Stimulated activated naive B cell treated with anti-CD40 and anti-IgM and Interleukin-4, amounts not matched to agents 10 μg/mL and 1 μg/mL and 100 μg/mL, for 72 hours (primary cell): ENCODE results near the gene KLHL28.
A peak's percentile ranks its signal among the peaks of the same experiment; 100 is the strongest.

Experiments
- ATAC-seq, 2 donors: fragments of 150-1000 bp; cut with Tn5 transposase; replicated peaks; 2 replicates each; pipeline ENCODE4 v1.10.0; 2021; ENCODE audit warnings: moderate library complexity in 1 of 2
- DNase-seq: peaks from one replicate; pipeline ENCODE4 v3.0.0; 2021
- H3K27ac Mint-ChIP-seq: one replicate; pipeline ENCODE4 v1.8.0; 2022; ENCODE audit warnings: mild to moderate bottlenecking, mixed read lengths
- H3K27me3 Mint-ChIP-seq, 2 donors: one replicate each; pipeline ENCODE4 v1.8.0; 2022; ENCODE audit warnings: mixed read lengths in 2 of 2
- H3K36me3 Mint-ChIP-seq, 2 donors: one replicate each; pipeline ENCODE4 v1.8.0; 2022; ENCODE audit warnings: mixed read lengths in 2 of 2, mild to moderate bottlenecking in 1 of 2
- H3K4me1 Mint-ChIP-seq, 2 donors: one replicate each; pipeline ENCODE4 v1.8.0; 2022; ENCODE audit warnings: mixed read lengths in 2 of 2, mild to moderate bottlenecking in 1 of 2
- H3K4me3 Mint-ChIP-seq, 2 donors: one replicate each; pipeline ENCODE4 v1.8.0; 2022; ENCODE audit warnings: mild to moderate bottlenecking in 2 of 2, mixed read lengths in 2 of 2, moderate library complexity in 1 of 2
- H3K9me3 Mint-ChIP-seq, 2 donors: one replicate each; pipeline ENCODE4 v1.8.0; 2022; ENCODE audit warnings: mixed read lengths in 2 of 2, mild to moderate bottlenecking in 1 of 2

KLHL28 gene

GRCh38 chr14:44968714-44969113 is 7.0 kb upstream of the KLHL28 start:
- H3K27me3 Mint-ChIP-seq: no peaks in the 10 kb centered on the region
- DNase-seq: no peak
- H3K36me3 Mint-ChIP-seq: peaks cover 52 to 76% of the 10 kb centered on the region in 2 donors
- peaks cover 18 to 22% of the 10 kb centered on the region in 2 donors for H3K9me3 Mint-ChIP-seq
- ATAC-seq: no peak
- H3K4me3 Mint-ChIP-seq: peak overlapping the region; percentile 17 to 41
- H3K27ac Mint-ChIP-seq: no peak overlapping the region
- H3K4me1 Mint-ChIP-seq: peaks cover 38 to 79% of the 10 kb centered on the region in 2 donors

GRCh38 chr14:44966601-44967336 is 5.0 kb upstream of the KLHL28 start:
- Mint-ChIP-seq H3K4me3 (peak overlapping the region; percentile 33 to 47), H3K9me3 (peaks cover 17 to 22% of the 10 kb centered on the region in 2 donors), H3K36me3 (peaks cover 48 to 64% of the 10 kb centered on the region in 2 donors), H3K27ac (no peak overlapping the region), H3K4me1 (peaks cover 37 to 68% of the 10 kb centered on the region in 2 donors), H3K27me3 (no peaks in the 10 kb centered on the region)
- ATAC-seq (no peak), DNase-seq (no peak)

- H3K4me3 Mint-ChIP-seq: no peak overlapping the region
- DNase-seq (no peak), ATAC-seq (no peak)
- H3K27ac Mint-ChIP-seq: peak overlapping the region; percentile 87
- peaks cover 4 to 7% of the 10 kb centered on the region in 2 donors for H3K9me3 Mint-ChIP-seq
- H3K36me3 Mint-ChIP-seq: peaks cover 28 to 35% of the 10 kb centered on the region in 2 donors
- H3K27me3 Mint-ChIP-seq: no peaks in the 10 kb centered on the region
- peaks cover 31 to 50% of the 10 kb centered on the region in 2 donors for H3K4me1 Mint-ChIP-seq
These were observed 2.1 kb upstream of the KLHL28 start for GRCh38 chr14:44963775-44964380.

GRCh38 chr14:44963044-44963528 is 1.3 kb upstream of the KLHL28 start:
- Mint-ChIP-seq H3K4me1 (peaks cover 24 to 43% of the 10 kb centered on the region in 2 donors), H3K4me3 (no peak overlapping the region), H3K27me3 (no peaks in the 10 kb centered on the region), H3K27ac (no peak overlapping the region), H3K9me3 (peaks cover 0 to 3% of the 10 kb centered on the region in 2 donors), H3K36me3 (peaks cover 20 to 28% of the 10 kb centered on the region in 2 donors)
- ATAC-seq: no peak
- DNase-seq: no peak

- DNase-seq (peak; percentile 39), ATAC-seq (peak; percentile 41 to 49)
- Mint-ChIP-seq H3K9me3 (peaks cover 0 to 3% of the 10 kb centered on the region in 2 donors), H3K4me3 (no peak overlapping the region), H3K36me3 (peaks cover 19 to 27% of the 10 kb centered on the region in 2 donors), H3K27me3 (no peaks in the 10 kb centered on the region), H3K4me1 (peaks cover 23 to 40% of the 10 kb centered on the region in 2 donors), H3K27ac (no peak overlapping the region)
These were observed 742 bp upstream of the KLHL28 start for GRCh38 chr14:44962334-44963043.

GRCh38 chr14:44961151-44961553 is 595 bp downstream of the KLHL28 start:
- peaks cover 11 to 16% of the 10 kb centered on the region in 2 donors for H3K36me3 Mint-ChIP-seq
- no peak overlapping the region for H3K4me3 Mint-ChIP-seq
- H3K9me3 Mint-ChIP-seq: no peaks in the 10 kb centered on the region
- no peaks in the 10 kb centered on the region for H3K27me3 Mint-ChIP-seq
- no peak overlapping the region for H3K27ac Mint-ChIP-seq
- peak; percentile 25 for DNase-seq
- peaks cover 21 to 30% of the 10 kb centered on the region in 2 donors for H3K4me1 Mint-ChIP-seq
- peak; percentile 44 to 50 for ATAC-seq

GRCh38 chr14:44960646-44961045 is 1.1 kb downstream of the KLHL28 start:
- Mint-ChIP-seq H3K4me3 (peak overlapping the region in 1 of 2 donors; percentile 74), H3K9me3 (no peaks in the 10 kb centered on the region), H3K27ac (no peak overlapping the region), H3K27me3 (no peaks in the 10 kb centered on the region), H3K36me3 (peaks cover 11 to 16% of the 10 kb centered on the region in 2 donors), H3K4me1 (peaks cover 21 to 30% of the 10 kb centered on the region in 2 donors)
- no peak for DNase-seq
- no peak for ATAC-seq

- peaks cover 21 to 30% of the 10 kb centered on the region in 2 donors for H3K4me1 Mint-ChIP-seq
- no peak for DNase-seq
- H3K27me3 Mint-ChIP-seq: no peaks in the 10 kb centered on the region
- H3K4me3 Mint-ChIP-seq: peak overlapping the region in 1 of 2 donors; percentile 74
- no peaks in the 10 kb centered on the region for H3K9me3 Mint-ChIP-seq
- H3K27ac Mint-ChIP-seq: no peak overlapping the region
- H3K36me3 Mint-ChIP-seq: peaks cover 11 to 16% of the 10 kb centered on the region in 2 donors
- ATAC-seq: no peak
These were observed 1.6 kb downstream of the KLHL28 start for GRCh38 chr14:44960146-44960545.

GRCh38 chr14:44959538-44959937 is 2.2 kb downstream of the KLHL28 start:
- Mint-ChIP-seq H3K27ac (no peak overlapping the region), H3K4me3 (no peak overlapping the region), H3K9me3 (no peaks in the 10 kb centered on the region), H3K27me3 (no peaks in the 10 kb centered on the region), H3K4me1 (peaks cover 19 to 24% of the 10 kb centered on the region in 2 donors), H3K36me3 (peaks cover 9 to 11% of the 10 kb centered on the region in 2 donors)
- DNase-seq: no peak
- ATAC-seq: no peak

- no peak for DNase-seq
- no peak overlapping the region for H3K27ac Mint-ChIP-seq
- H3K9me3 Mint-ChIP-seq: no peaks in the 10 kb centered on the region
- no peak for ATAC-seq
- no peaks in the 10 kb centered on the region for H3K27me3 Mint-ChIP-seq
- H3K4me1 Mint-ChIP-seq: peaks cover 7 to 11% of the 10 kb centered on the region in 2 donors
- peaks cover 5 to 7% of the 10 kb centered on the region in 2 donors for H3K36me3 Mint-ChIP-seq
- H3K4me3 Mint-ChIP-seq: no peak overlapping the region
These were observed 4.9 kb downstream of the KLHL28 start for GRCh38 chr14:44956866-44957265.

GRCh38 chr14:44955528-44955927 is 6.2 kb downstream of the KLHL28 start:
- Mint-ChIP-seq H3K27ac (no peak overlapping the region), H3K9me3 (no peaks in the 10 kb centered on the region), H3K4me1 (peaks cover 11 to 12% of the 10 kb centered on the region in 2 donors), H3K4me3 (no peak overlapping the region), H3K27me3 (no peaks in the 10 kb centered on the region), H3K36me3 (peaks cover 5 to 7% of the 10 kb centered on the region in 2 donors)
- ATAC-seq (no peak), DNase-seq (no peak)

GRCh38 chr14:44954750-44955149 is 7.0 kb downstream of the KLHL28 start:
- peaks cover 7 to 9% of the 10 kb centered on the region in 2 donors for H3K36me3 Mint-ChIP-seq
- H3K27ac Mint-ChIP-seq: no peak overlapping the region
- ATAC-seq (no peak), DNase-seq (no peak)
- H3K4me1 Mint-ChIP-seq: peaks cover 6 to 8% of the 10 kb centered on the region in 2 donors
- no peaks in the 10 kb centered on the region for H3K27me3 Mint-ChIP-seq
- no peaks in the 10 kb centered on the region for H3K9me3 Mint-ChIP-seq
- H3K4me3 Mint-ChIP-seq: no peak overlapping the region

GRCh38 chr14:44952391-44953110 is 9.2 kb downstream of the KLHL28 start:
- Mint-ChIP-seq H3K4me3 (no peak overlapping the region), H3K9me3 (no peaks in the 10 kb centered on the region), H3K36me3 (peaks cover 13 to 15% of the 10 kb centered on the region in 2 donors), H3K27ac (no peak overlapping the region), H3K27me3 (no peaks in the 10 kb centered on the region), H3K4me1 (peaks cover 6 to 8% of the 10 kb centered on the region in 2 donors)
- ATAC-seq (no peak), DNase-seq (no peak)

- Mint-ChIP-seq H3K4me3 (no peak overlapping the region), H3K36me3 (peaks cover 18 to 24% of the 10 kb centered on the region in 2 donors), H3K27ac (no peak overlapping the region), H3K4me1 (peaks cover 8 to 15% of the 10 kb centered on the region in 2 donors), H3K9me3 (peaks cover 3 to 6% of the 10 kb centered on the region in 2 donors), H3K27me3 (no peaks in the 10 kb centered on the region)
- DNase-seq: no peak
- no peak for ATAC-seq
These were observed 10.7 kb downstream of the KLHL28 start for GRCh38 chr14:44951051-44951450.
